Body of pancreas (tissue), 4 donors: ENCODE results near the gene TAF13. TPM values are rescaled to one million over a fixed set of nuclear protein-coding genes. Genes with fewer than 3 reads are reported as not detected.
A peak's percentile ranks its signal among the peaks of the same experiment; 100 is the strongest.

ENCODE experiments used
- ATAC-seq: fragments of 150-250 bp; one replicate; pipeline ENCODE4 v1.9.1; 2016
- DNase-seq, 4 donors: peaks; one replicate each; pipeline ENCODE4 v3.0.0-alpha.2; 2019
- H3K27ac ChIP-seq, 4 donors: fragments of 200-600 bp; sonication (generic); 1 replicate in 3 of 4; 2 replicates in 1 of 4; pipeline versions ENCODE4 v1.5.1 to v1.6.1; 2016 to 2019; ENCODE audit warnings: mild to moderate bottlenecking in 1 of 4, mixed read lengths in 1 of 4, moderate library complexity in 1 of 4
- H3K27me3 ChIP-seq, 2 donors: fragments of 200-600 bp; sonication (generic); one replicate each; pipeline ENCODE4 v1.6.0; 2016; ENCODE audit warnings: mild to moderate bottlenecking in 1 of 2
- H3K36me3 ChIP-seq, 2 donors: fragments of 200-600 bp; sonication (generic); replicated peaks in 1 of 2; 2 replicates each; pipeline ENCODE4 v1.5.1; 2016; ENCODE audit warnings: low read depth in 2 of 2; ENCODE audit not compliant: insufficient read depth in 1 of 2
- H3K4me1 ChIP-seq: fragments of 200-600 bp; sonication (generic); one replicate; pipeline ENCODE4 v1.6.0; 2016
- H3K4me3 ChIP-seq, 2 donors: fragments of 200-600 bp; sonication (generic); 1 replicate in 1 of 2; 2 replicates in 1 of 2; pipeline ENCODE4 v1.5.1; 2016 to 2019
- H3K9me3 ChIP-seq, 3 donors: fragments of 200-600 bp; sonication (generic); 1 replicate in 2 of 3; 2 replicates in 1 of 3; pipeline ENCODE4 v1.5.1; 2016
- POLR2A ChIP-seq, 3 donors: fragments of 450-650 bp; IDR thresholded peaks; one replicate each; pipeline ENCODE4 v1.6.1; 2016; ENCODE audit warnings: antibody characterized with exemption in 3 of 3, mild to moderate bottlenecking in 2 of 3
- WGBS, 2 donors: methylation state at CpG; one replicate each; pipeline ENCODE4 v1.1.5; 2017; 5-methylcytosine and 5-hydroxymethylcytosine counted together
- intact Hi-C: fragments of 100-400 bp; cut with DNase I; formaldehyde crosslinking; loops from one replicate; pipeline ENCODE4 v1.15.1; 2023
- total RNA-seq, 2 donors: library from RNA; depleted of rRNA; stranded (reverse); fragments of >200 nt; gene quantifications; one replicate each; pipeline ENCODE4 v1.1.0, GENCODE V29; 2016
- TF ChIP-seq, protein P1 (sequence below), 7 experiments: fragments of 450-650 bp in 4 of 7; fragments of 200-600 bp in 3 of 7; sonication (generic) in 3 of 7; IDR thresholded peaks; one replicate each; pipeline ENCODE4 v1.5.1; 2016 to 2019; ENCODE audit warnings: antibody characterized with exemption in 7 of 7

TAF13 gene
- total RNA-seq, 2 donors from 2014 or later: 5.9 to 18.4 TPM

DNA sequence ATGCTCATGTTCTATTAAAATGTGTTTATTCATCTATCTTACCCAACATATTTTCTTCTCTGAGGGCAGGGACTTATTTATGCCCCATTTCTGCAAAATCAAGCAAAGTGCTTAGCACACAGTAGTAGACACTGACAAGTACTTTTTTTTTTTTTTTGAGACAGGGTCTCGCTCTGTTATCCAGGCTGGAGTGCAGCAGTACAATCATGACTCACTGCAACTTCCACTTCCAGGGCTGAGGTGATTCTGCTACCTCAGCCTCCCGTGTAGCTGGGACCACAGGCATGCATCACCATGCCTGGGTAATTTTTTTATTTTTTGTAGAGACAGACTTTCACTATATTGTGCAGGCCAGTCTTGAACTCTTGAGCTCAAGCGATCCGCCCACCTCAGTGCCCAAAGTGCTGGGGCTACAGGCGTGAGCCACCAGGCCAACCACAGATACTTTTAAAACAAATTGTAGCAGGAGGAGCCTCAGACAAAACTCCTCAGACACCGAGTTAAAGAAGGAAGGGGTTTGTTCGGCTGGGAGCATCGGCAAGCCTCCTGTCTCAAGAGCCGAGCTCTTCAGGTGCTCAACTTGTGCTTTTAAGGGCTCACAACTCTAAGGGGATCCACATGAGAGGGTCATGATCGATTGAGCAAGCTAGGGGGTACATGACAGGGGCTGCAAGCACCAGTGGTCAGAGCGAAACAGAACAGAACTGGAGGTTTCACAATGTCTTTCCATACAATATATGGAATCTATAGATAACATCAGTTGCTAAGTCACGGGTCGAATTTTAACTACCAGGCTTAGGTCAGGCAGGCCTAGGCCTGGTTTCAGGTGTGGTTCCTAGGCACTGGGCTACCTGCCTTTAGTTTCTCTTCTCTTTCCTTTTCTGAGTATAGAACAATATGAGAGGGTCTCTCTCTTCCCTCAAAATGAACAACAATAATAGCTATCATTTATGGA, 9.0 kb upstream of the TAF13 start:
- WGBS, 2 donors: 78 to 90% methylated on average over 12 to 13 of the region's 13 CpGs
- intact Hi-C loops: no loop called here
- Histone ChIP-seq H3K36me3 (no peaks in the 10 kb centered on the region), H3K9me3 (no peaks in the 10 kb centered on the region), H3K27me3 (peaks cover 0 to 3% of the 10 kb centered on the region in 2 donors), H3K4me1 (peaks cover 10% of the 10 kb centered on the region), H3K27ac (no peak overlapping the region), H3K4me3 (no peak overlapping the region)
- TF ChIP-seq, protein P1, sequence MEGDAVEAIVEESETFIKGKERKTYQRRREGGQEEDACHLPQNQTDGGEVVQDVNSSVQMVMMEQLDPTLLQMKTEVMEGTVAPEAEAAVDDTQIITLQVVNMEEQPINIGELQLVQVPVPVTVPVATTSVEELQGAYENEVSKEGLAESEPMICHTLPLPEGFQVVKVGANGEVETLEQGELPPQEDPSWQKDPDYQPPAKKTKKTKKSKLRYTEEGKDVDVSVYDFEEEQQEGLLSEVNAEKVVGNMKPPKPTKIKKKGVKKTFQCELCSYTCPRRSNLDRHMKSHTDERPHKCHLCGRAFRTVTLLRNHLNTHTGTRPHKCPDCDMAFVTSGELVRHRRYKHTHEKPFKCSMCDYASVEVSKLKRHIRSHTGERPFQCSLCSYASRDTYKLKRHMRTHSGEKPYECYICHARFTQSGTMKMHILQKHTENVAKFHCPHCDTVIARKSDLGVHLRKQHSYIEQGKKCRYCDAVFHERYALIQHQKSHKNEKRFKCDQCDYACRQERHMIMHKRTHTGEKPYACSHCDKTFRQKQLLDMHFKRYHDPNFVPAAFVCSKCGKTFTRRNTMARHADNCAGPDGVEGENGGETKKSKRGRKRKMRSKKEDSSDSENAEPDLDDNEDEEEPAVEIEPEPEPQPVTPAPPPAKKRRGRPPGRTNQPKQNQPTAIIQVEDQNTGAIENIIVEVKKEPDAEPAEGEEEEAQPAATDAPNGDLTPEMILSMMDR (IDR thresholded peaks at IDR 0.05): no peak
- no peak for TF ChIP-seq POLR2A (IDR thresholded peaks at IDR 0.05)
- ATAC-seq: no peak
- no peak for DNase-seq

DNA sequence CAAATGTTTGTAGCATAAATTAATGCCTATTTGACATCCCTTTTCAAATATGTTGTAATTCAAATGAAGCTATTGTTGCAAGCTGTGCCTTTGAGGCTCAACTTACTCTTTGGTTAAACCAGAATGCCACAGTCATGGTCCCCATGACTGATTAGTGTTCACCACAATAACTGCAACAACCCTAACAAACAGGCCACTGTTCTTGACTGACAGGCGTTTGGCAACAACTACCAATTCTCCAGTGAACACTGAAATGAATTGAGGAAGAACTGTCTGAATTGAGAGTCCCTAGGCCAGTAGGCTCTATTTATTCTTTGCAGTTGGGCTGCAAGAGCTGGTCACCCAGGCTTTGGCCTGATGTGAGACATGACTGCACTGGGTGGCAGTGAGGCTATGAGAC, 8.1 kb upstream of the TAF13 start:
- ATAC-seq (peak; percentile 49), DNase-seq (no peak)
- peaks cover under 1% of the 10 kb centered on the region for H3K4me1 ChIP-seq
- H3K36me3 ChIP-seq: no peaks in the 10 kb centered on the region
- WGBS, 2 donors: 36 to 43% methylated on average over 1 of the region's 1 CpG
- H3K9me3 ChIP-seq: no peaks in the 10 kb centered on the region
- H3K27me3 ChIP-seq: peaks cover 0 to 3% of the 10 kb centered on the region in 2 donors
- intact Hi-C loops: no loop called here
- H3K27ac ChIP-seq: peak overlapping the region in 3 of 4 donors; percentile 13 to 23 (median 15)
- H3K4me3 ChIP-seq: no peak overlapping the region
- no peak for TF ChIP-seq POLR2A (IDR thresholded peaks at IDR 0.05)
- TF ChIP-seq, protein P1 (IDR thresholded peaks at IDR 0.05): no peak

DNA sequence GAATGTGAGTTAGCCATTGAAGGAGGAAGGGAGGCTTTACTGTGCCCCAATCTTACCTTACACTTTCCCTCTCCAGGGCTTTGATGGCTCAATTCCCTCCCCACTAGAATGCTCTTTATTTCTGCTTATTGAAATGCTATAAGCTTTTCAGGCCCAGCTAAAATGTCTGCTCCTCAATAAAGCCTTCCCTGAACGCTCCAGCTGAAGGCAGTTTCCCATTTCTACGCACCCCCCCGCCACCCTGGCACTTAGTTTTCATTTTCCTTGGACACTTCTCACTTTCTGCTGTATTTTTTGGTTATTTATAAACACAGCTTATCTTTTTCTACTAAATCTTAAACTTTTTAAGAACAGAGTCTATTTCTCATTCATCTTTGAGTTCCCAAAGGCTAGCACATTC, 7.7 kb upstream of the TAF13 start:
- DNase-seq (no peak), ATAC-seq (no peak)
- WGBS, 2 donors: 74 to 83% methylated on average over 3 of the region's 3 CpGs
- no peak for TF ChIP-seq POLR2A (IDR thresholded peaks at IDR 0.05)
- TF ChIP-seq, protein P1 (IDR thresholded peaks at IDR 0.05): no peak
- peaks cover 0 to 3% of the 10 kb centered on the region in 2 donors for H3K27me3 ChIP-seq
- no peaks in the 10 kb centered on the region for H3K36me3 ChIP-seq
- H3K4me1 ChIP-seq: no peaks in the 10 kb centered on the region
- H3K9me3 ChIP-seq: no peaks in the 10 kb centered on the region
- intact Hi-C loops: no loop called here
- H3K27ac ChIP-seq: peak overlapping the region in 3 of 4 donors; percentile 13 to 23 (median 15)
- no peak overlapping the region for H3K4me3 ChIP-seq

DNA sequence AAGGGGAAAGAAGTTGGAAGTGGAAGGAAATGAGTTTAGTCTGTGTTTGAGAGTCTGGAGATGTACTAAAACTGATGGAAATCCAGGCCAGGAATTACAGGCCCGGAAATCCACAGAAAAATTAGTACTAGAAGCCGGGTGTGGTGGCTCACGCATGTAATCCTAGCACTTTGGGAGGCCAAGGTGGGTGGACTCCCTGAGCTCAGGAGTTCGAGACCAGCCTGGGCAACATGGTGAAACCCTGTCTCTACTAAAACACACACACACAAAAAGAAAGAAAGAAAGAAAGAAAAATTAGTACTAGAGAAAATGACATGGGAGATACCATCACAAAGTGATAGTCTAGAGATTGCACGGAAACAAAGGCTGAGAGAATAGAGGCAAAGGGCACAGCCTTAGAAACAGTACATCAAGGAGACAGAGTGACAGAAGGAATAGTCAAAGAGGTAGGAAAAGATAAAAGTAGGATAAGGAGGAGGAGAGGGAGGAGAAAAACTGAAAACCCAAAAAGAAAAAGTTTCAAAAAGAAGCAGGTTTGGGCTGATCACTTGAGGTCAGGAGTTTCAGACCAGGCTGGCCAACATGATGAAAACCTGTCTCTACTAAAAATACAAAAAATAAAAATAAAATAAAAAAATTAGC, 4.8 kb upstream of the TAF13 start:
- TF ChIP-seq, protein P1 (IDR thresholded peaks at IDR 0.05): no peak
- TF ChIP-seq POLR2A (IDR thresholded peaks at IDR 0.05): no peak
- WGBS, 2 donors: 72 to 83% methylated on average over 5 of the region's 5 CpGs
- Histone ChIP-seq H3K4me1 (peaks cover 6% of the 10 kb centered on the region), H3K27me3 (no peaks in the 10 kb centered on the region), H3K36me3 (no peaks in the 10 kb centered on the region), H3K4me3 (no peak overlapping the region), H3K27ac (peak overlapping the region in 1 of 4 donors; percentile 10), H3K9me3 (no peaks in the 10 kb centered on the region)
- intact Hi-C loops: no loop called here
- ATAC-seq (no peak), DNase-seq (no peak)
